Measurements from ENCODE around the gene SYNGR2. TPM values are rescaled to one million over a fixed set of nuclear protein-coding genes. Genes with fewer than 3 reads are reported as not detected.

SYNGR2 gene
- total and polyA plus RNA-seq, 9 of the 15 experiments (the other 6 are each of a cell fraction or from before 2014, with no cell fraction given): 1.4 to 173 (median 87.8) TPM

- TF ChIP-seq SMARCE1 (IDR thresholded peaks at IDR 0.05) (no peak), RBFOX2 (IDR thresholded peaks at IDR 0.05; ENCODE audit: low read depth, low read length) (peak; percentile 95), GTF2B (IDR thresholded peaks at IDR 0.05; ENCODE audit: extremely low read depth, insufficient read length) (no peak), PATZ1 (CRISPR knock-in tag; IDR thresholded peaks at IDR 0.05; ENCODE audit: borderline replicate concordance) (no peak), FOXA1 (IDR thresholded peaks at IDR 0.05; ENCODE audit: borderline replicate concordance) (no peak), PCBP1 (IDR thresholded peaks at IDR 0.05; ENCODE audit: low read depth, low read length, poor library complexity, severe bottlenecking) (no peak), FOXO4 (CRISPR knock-in tag; IDR thresholded peaks at IDR 0.05) (no peak), ZFPM2 (CRISPR knock-in tag; IDR thresholded peaks at IDR 0.05) (no peak), CHD1 (IDR thresholded peaks at IDR 0.05; ENCODE audit: low read length) (peak; percentile 65), PHB (CRISPR knock-in tag; IDR thresholded peaks at IDR 0.05) (no peak), MCM7 (IDR thresholded peaks at IDR 0.05) (no peak), KAT7 (CRISPR knock-in tag; IDR thresholded peaks at IDR 0.05; ENCODE audit: borderline replicate concordance) (no peak), POLR2AphosphoS5 (IDR thresholded peaks at IDR 0.05; ENCODE audit: control insufficient read depth, insufficient read depth, low read depth, low read length) (peak; percentile 48; the same call in 1 of the 2 replicates), ATF4 (CRISPR knock-in tag; IDR thresholded peaks at IDR 0.05) (no peak), ZNF639 (CRISPR knock-in tag; conservative IDR thresholded peaks at IDR 0.05 in 1 of 2, IDR thresholded peaks at IDR 0.05 in 1 of 2) (peak in 1 of 2 experiments; percentile 54; a peak in 1 of 4 replicates), JUNB (CRISPR knock-in tag; conservative IDR thresholded peaks at IDR 0.05) (no peak), CREB1 (IDR thresholded peaks at IDR 0.05) (peak; percentile 51; the same call in 1 of the 2 replicates), CREB1 (CRISPR knock-in tag; IDR thresholded peaks at IDR 0.05) (peak; percentile 84), MEF2D (tag; conservative IDR thresholded peaks at IDR 0.05; ENCODE audit: low read depth) (no peak), ETV6 (IDR thresholded peaks at IDR 0.05; ENCODE audit: borderline replicate concordance in 1 of 2, low read depth in 2 of 2, low read length in 1 of 2) (no peak), ETV6 (CRISPR knock-in tag; IDR thresholded peaks at IDR 0.05; ENCODE audit: borderline replicate concordance) (no peak), KHSRP (IDR thresholded peaks at IDR 0.05) (no peak)
Measured at GRCh38 chr17:78214016-78214705, 45.8 kb downstream of the SYNGR2 start, which contains the start of gene BIRC5 (continued).

Data from K562 (cell line).